Measurements from ENCODE around the gene KCNMA1.

DNA sequence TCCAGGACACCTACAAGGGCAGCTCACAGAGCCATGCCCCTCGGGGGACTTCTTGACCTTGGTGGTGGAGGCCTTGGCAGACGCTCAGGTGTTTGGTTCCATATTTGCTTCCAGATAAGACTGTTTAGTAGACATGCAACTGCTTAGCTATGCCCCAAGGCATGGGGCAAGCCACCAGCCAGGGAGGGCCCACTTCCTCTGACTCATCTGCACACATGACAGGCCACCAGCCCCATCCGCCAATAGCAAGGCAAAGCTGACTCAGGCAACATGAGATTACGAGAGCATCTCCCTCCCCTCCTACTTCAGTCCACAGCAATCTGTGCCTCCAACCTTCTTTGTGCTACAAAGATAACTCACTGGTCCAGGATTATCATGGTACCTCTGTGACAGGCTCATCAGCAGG is 54.9 kb downstream of the KCNMA1 start:
- TF ChIP-seq GATA3 (IDR thresholded peaks at IDR 0.05; ENCODE audit: low read depth, low read length) (no peak), GATA2 (IDR thresholded peaks at IDR 0.05; ENCODE audit: low read depth, low read length) (no peak)

All from SH-SY5Y (cell line).